H1 (cell line): ENCODE data around the gene MGMT. TPM values are rescaled to one million over a fixed set of nuclear protein-coding genes. Genes with fewer than 3 reads are reported as not detected.

Source experiments
- CTCF ChIA-PET: fragments of 300-600 bp; sonication (Branson Sonifier 250); formaldehyde crosslinking; loops from one replicate; lab custom pipeline; 2021; ENCODE audit not compliant: partially characterized antibody; lab: Charles Lee
- POLR2A ChIA-PET: fragments of 300-600 bp; sonication (Branson Sonifier 250); formaldehyde crosslinking; loops from one replicate; lab custom pipeline; 2021; ENCODE audit warnings: inconsistent platforms; ENCODE audit not compliant: partially characterized antibody; lab: Charles Lee
- DNase-seq, 2 experiments: peaks; one replicate each; pipeline versions ENCODE4 v3.0.0 to v3.0.0-alpha.2; 2010 to 2022; ENCODE audit warnings: low spot score in 2 of 2, low read depth in 1 of 2, mixed read lengths in 1 of 2
- FAIRE-seq: peaks from 2 replicates; lab custom pipeline; 2011; peaks lifted over from hg19 to GRCh38; lab: Jason Lieb, UNC
- H2AFZ ChIP-seq: 2 replicates; pipeline ENCODE4 v1.8.1; 2012; ENCODE audit warnings: low read length, inconsistent platforms
- H2AK5ac ChIP-seq: 2 replicates; pipeline ENCODE4 v1.6.1; 2013; ENCODE audit warnings: low read depth, low read length
- H2BK120ac ChIP-seq: replicated peaks from 2 replicates; pipeline ENCODE3; 2013; ENCODE audit warnings: low read depth, low read length, inconsistent platforms
- H2BK12ac ChIP-seq: 2 replicates; pipeline ENCODE4 v1.6.1; 2013; ENCODE audit warnings: low read depth, low read length
- H2BK15ac ChIP-seq: 2 replicates; pipeline ENCODE4 v1.6.1; 2013; ENCODE audit warnings: low read length
- H2BK20ac ChIP-seq: 2 replicates; pipeline ENCODE4 v1.6.1; 2013; ENCODE audit warnings: low read length
- H2BK5ac ChIP-seq: 2 replicates; pipeline ENCODE4 v1.6.1; 2013; ENCODE audit warnings: low read depth, low read length
- H3K14ac ChIP-seq: 2 replicates; pipeline ENCODE4 v1.6.1; 2013; ENCODE audit warnings: inconsistent platforms; ENCODE audit not compliant: insufficient read length
- H3K18ac ChIP-seq: 2 replicates; pipeline ENCODE4 v1.6.1; 2013; ENCODE audit warnings: low read length; ENCODE audit errors: extremely low read depth
- H3K23ac ChIP-seq: 2 replicates; pipeline ENCODE4 v1.6.1; 2013; ENCODE audit warnings: inconsistent platforms; ENCODE audit not compliant: insufficient read length
- H3K23me2 ChIP-seq: 2 replicates; pipeline ENCODE4 v1.6.1; 2013; ENCODE audit warnings: low read depth, low read length
- H3K27ac ChIP-seq: 2 replicates; pipeline ENCODE4 v1.6.1; 2011; ENCODE audit warnings: low read depth, low read length, inconsistent platforms
- H3K27me3 ChIP-seq, 4 experiments: replicated peaks in 1 of 4; 1 replicate in 1 of 4; 2 replicates in 3 of 4; pipeline versions ENCODE4 v1.6.1 to v1.8.1; 2011 to 2013; ENCODE audit warnings: low read length in 3 of 4, mild to moderate bottlenecking in 3 of 4, inconsistent platforms in 2 of 4, mixed read lengths in 2 of 4, moderate library complexity in 1 of 4; ENCODE audit not compliant: control insufficient read depth in 3 of 4, insufficient read depth in 3 of 4; ENCODE audit errors: extremely low read depth in 1 of 4
- H3K36me3 ChIP-seq, 4 experiments: 2 replicates each; pipeline versions ENCODE4 v1.6.1 to v1.8.1; 2011 to 2013; ENCODE audit warnings: mild to moderate bottlenecking in 4 of 4, low read length in 3 of 4, moderate library complexity in 2 of 4, control low read depth in 1 of 4, inconsistent platforms in 1 of 4; ENCODE audit not compliant: insufficient read depth in 4 of 4, control insufficient read depth in 2 of 4
- H3K4ac ChIP-seq: replicated peaks from 2 replicates; pipeline ENCODE3; 2013; ENCODE audit warnings: low read length, low read depth, mixed read lengths, inconsistent platforms; ENCODE audit not compliant: insufficient read length
- H3K4me1 ChIP-seq, 4 experiments: replicated peaks in 1 of 4; 1 replicate in 1 of 4; 2 replicates in 3 of 4; pipeline versions ENCODE4 v1.6.1 to v1.8.1; 2011 to 2013; ENCODE audit warnings: low read length in 3 of 4, inconsistent platforms in 2 of 4, mixed read lengths in 1 of 4; ENCODE audit not compliant: insufficient read depth in 4 of 4, control insufficient read depth in 3 of 4
- H3K4me2 ChIP-seq, 2 experiments: 2 replicates each; pipeline versions ENCODE4 v1.6.1 to v1.8.1; 2011 to 2013; ENCODE audit warnings: low read depth in 2 of 2, low read length in 2 of 2, control low read depth in 1 of 2, inconsistent platforms in 1 of 2, mild to moderate bottlenecking in 1 of 2; ENCODE audit not compliant: insufficient read depth in 1 of 2
- H3K4me3 ChIP-seq, 4 experiments: fragments of 200-600, 300-600 bp in 1 of 4; sonication (generic), shearing (Covaris generic), sonication (Bioruptor Twin) in 1 of 4; 2 replicates each; pipeline versions ENCODE4 v1.5.1 to v1.8.1; 2011 to 2016; ENCODE audit warnings: low read length in 4 of 4, low read depth in 3 of 4, control low read depth in 2 of 4, inconsistent platforms in 2 of 4, mild to moderate bottlenecking in 2 of 4, mixed read lengths in 1 of 4, moderate library complexity in 1 of 4; ENCODE audit not compliant: insufficient read depth in 2 of 4; ENCODE audit errors: extremely low read depth in 1 of 4
- H3K56ac ChIP-seq: replicated peaks from 2 replicates; pipeline ENCODE3; 2013; ENCODE audit warnings: low read depth, mild to moderate bottlenecking, mixed read lengths, low read length, inconsistent platforms; ENCODE audit not compliant: insufficient read length
- H3K79me1 ChIP-seq: 2 replicates; pipeline ENCODE4 v1.6.1; 2013; ENCODE audit warnings: low read depth, low read length, control low read depth
- H3K79me2 ChIP-seq, 2 experiments: 2 replicates each; pipeline versions ENCODE4 v1.6.1 to v1.8.1; 2012 to 2013; ENCODE audit warnings: low read length in 2 of 2, mild to moderate bottlenecking in 2 of 2, inconsistent platforms in 1 of 2; ENCODE audit not compliant: insufficient read depth in 2 of 2, control insufficient read depth in 1 of 2
- H3K9ac ChIP-seq, 4 experiments: replicated peaks in 1 of 4; 1 replicate in 1 of 4; 2 replicates in 3 of 4; pipeline versions ENCODE4 v1.6.1 to v1.8.1; 2011 to 2013; ENCODE audit warnings: low read depth in 3 of 4, low read length in 3 of 4, control low read depth in 2 of 4, mild to moderate bottlenecking in 2 of 4, moderate library complexity in 2 of 4, inconsistent platforms in 1 of 4; ENCODE audit errors: extremely low read depth in 1 of 4
- H3K9me3 ChIP-seq, 2 experiments: 2 replicates each; pipeline versions ENCODE4 v1.6.1 to v1.8.1; 2012 to 2013; ENCODE audit warnings: mild to moderate bottlenecking in 2 of 2, moderate library complexity in 2 of 2, control low read depth in 1 of 2, inconsistent platforms in 1 of 2, low read depth in 1 of 2, low read length in 1 of 2, mixed read lengths in 1 of 2; ENCODE audit not compliant: insufficient read depth in 2 of 2
- H4K20me1 ChIP-seq, 2 experiments: replicated peaks in 1 of 2; 2 replicates each; pipeline versions ENCODE3 to v1.8.1; 2011 to 2013; ENCODE audit warnings: inconsistent platforms in 2 of 2, low read length in 2 of 2, mild to moderate bottlenecking in 1 of 2; ENCODE audit not compliant: insufficient read depth in 2 of 2, control insufficient read depth in 1 of 2
- H4K5ac ChIP-seq: 2 replicates; pipeline ENCODE4 v1.6.1; 2013; ENCODE audit warnings: low read length, low read depth, mixed read lengths, inconsistent platforms; ENCODE audit not compliant: insufficient read length
- H4K8ac ChIP-seq: 2 replicates; pipeline ENCODE4 v1.8.0; 2013; ENCODE audit warnings: mild to moderate bottlenecking, moderate library complexity, low read length, inconsistent platforms; ENCODE audit not compliant: insufficient read depth; ENCODE audit errors: extremely low read depth
- H4K91ac ChIP-seq: replicated peaks from 2 replicates; pipeline ENCODE3; 2013; ENCODE audit warnings: low read length, mixed read lengths, inconsistent platforms; ENCODE audit not compliant: insufficient read length
- BACH1 ChIP-seq: IDR thresholded peaks from 2 replicates; pipeline ENCODE4 v1.6.1; 2012; ENCODE audit warnings: low read length, improper control_type of control experiment
- CHD1 ChIP-seq: IDR thresholded peaks from 2 replicates; pipeline ENCODE4 v1.6.1; 2012; ENCODE audit warnings: low read depth, low read length, improper control_type of control experiment
- HDAC6 ChIP-seq: IDR thresholded peaks from one replicate; pipeline ENCODE4 v1.7.1; 2012; ENCODE audit warnings: low read depth, mild to moderate bottlenecking, inconsistent platforms, low read length, moderate library complexity
- KDM4A ChIP-seq: IDR thresholded peaks from one replicate; pipeline ENCODE4 v1.7.1; 2012; ENCODE audit warnings: low read depth, mild to moderate bottlenecking, moderate library complexity, low read length, inconsistent platforms; ENCODE audit not compliant: severe bottlenecking
- KDM5A ChIP-seq: fragments of 200-600 bp; IDR thresholded peaks from 2 replicates; pipeline ENCODE4 v1.7.1; 2012; ENCODE audit warnings: mild to moderate bottlenecking, low read length, inconsistent platforms, mixed read lengths
- SP1 ChIP-seq: IDR thresholded peaks from 2 replicates; pipeline ENCODE4 v1.6.1; 2011; ENCODE audit warnings: low read depth, low read length
- SUZ12 ChIP-seq: fragments of 200-600 bp; sonication (generic); IDR thresholded peaks from 2 replicates; pipeline ENCODE4 v1.6.1; 2012; ENCODE audit warnings: mild to moderate bottlenecking, inconsistent platforms, low read length, moderate library complexity, mixed read lengths
- TEAD4 ChIP-seq: IDR thresholded peaks from 2 replicates; pipeline ENCODE4 v1.6.1; 2012; ENCODE audit warnings: low read depth, low read length, inconsistent platforms, mixed read lengths
- ZNF274 ChIP-seq: IDR thresholded peaks from 2 replicates; pipeline ENCODE4 v1.7.0; 2012; ENCODE audit warnings: low read length, borderline replicate concordance; ENCODE audit errors: extremely low read depth
- WGBS, 2 experiments: shearing (Covaris generic) in 1 of 2; methylation state at CpG; one replicate each; pipeline versions ENCODE4 v1.1.6 to v1.1.7; 2013 to 2015; ENCODE audit warnings: low lambda C conversion rate in 2 of 2, mixed read lengths in 2 of 2, inconsistent platforms in 1 of 2, low coverage in 1 of 2, missing lambda C conversion rate in 1 of 2; ENCODE audit not compliant: insufficient replicate concordance in 2 of 2, insufficient coverage in 1 of 2, insufficient read length in 1 of 2; ENCODE audit errors: extremely low coverage in 1 of 2, missing lambda C conversion rate in 1 of 2; 5-methylcytosine and 5-hydroxymethylcytosine counted together
- polyA plus RNA-seq, 7 experiments: library from polyadenylated mRNA; depleted of rRNA in 3 of 7; stranded (reverse) in 5 of 7; unstranded in 2 of 7; fragments of >200 nt in 5 of 7; fragments of 200-250 nt in 2 of 7; gene quantifications; 1 replicate in 5 of 7; 2 replicates in 1 of 7; 4 replicates in 1 of 7; pipeline versions ENCODE4 v1.2.1 to v1.2.3, GENCODE V29; 2011 to 2013; ENCODE audit warnings: missing spikeins in 2 of 7, mixed read lengths in 2 of 7
- total RNA-seq: library from RNA; stranded (reverse); fragmentation: NEBNext Ultra II Directional; extraction: Animal tissue kit (Norgen Biotek cat#: 25700); gene quantifications from 2 replicates; pipeline ENCODE4 v1.2.1, GENCODE V29; 2021

MGMT gene
- total and polyA plus RNA-seq, 2 of the 8 experiments (the other 6 are each of a cell fraction or from before 2014, with no cell fraction given): 9.9 to 10.7 TPM

- no peak overlapping the region; a peak in 1 of 7 replicates for H3K9ac ChIP-seq
- H3K18ac ChIP-seq: peak overlapping the region; percentile 32; the same call in 1 of the 2 replicates
- no peak overlapping the region for H3K14ac ChIP-seq
- H3K9me3 ChIP-seq: no peaks in the 10 kb centered on the region
- no peaks in the 10 kb centered on the region for H3K23me2 ChIP-seq
- H3K4ac ChIP-seq: peak overlapping the region; percentile 80
- H2BK120ac ChIP-seq: no peak overlapping the region
- H3K27ac ChIP-seq: 0 out of 2 replicates have a peak overlapping the region, but pooled peaks have one; percentile 42
- H3K56ac ChIP-seq: no peak overlapping the region
- no peaks in the 10 kb centered on the region; the same call in 1 of the 2 replicates for H3K79me1 ChIP-seq
- no peak overlapping the region for H2BK15ac ChIP-seq
- peak overlapping the region; percentile 13 to 14; a peak in 1 of 4 replicates for H3K4me2 ChIP-seq
- no peak overlapping the region for H2AFZ ChIP-seq
- FAIRE-seq (no peak), DNase-seq (no peak)
- WGBS, 2 experiments: 84% methylated on average over 8 of the region's 10 CpGs; no CpG with 5 or more reads in 1 of the 2 experiments
- no peaks in the 10 kb centered on the region for H3K27me3 ChIP-seq
- H3K4me3 ChIP-seq: no peak overlapping the region
- H2BK5ac ChIP-seq: peak overlapping the region; percentile 41
- H2BK20ac ChIP-seq: peak overlapping the region; percentile 72; the same call in 1 of the 2 replicates
- no peaks in the 10 kb centered on the region for H3K36me3 ChIP-seq
- H4K5ac ChIP-seq: no peak overlapping the region
- peaks cover 0 to 13% (median 7%) of the 10 kb centered on the region in 4 experiments; a peak in 6 of 7 replicates for H3K4me1 ChIP-seq
- POLR2A ChIA-PET: interaction anchor here (1.3 kb wide), 1 partner anchor 35 kb away, joined by 3 read pairs; no protein-coding TSS in a partner anchor
- no peaks in the 10 kb centered on the region for H4K20me1 ChIP-seq
- CTCF ChIA-PET: interaction anchor here (0.8 to 1.1 kb wide), 2 partner anchors 12 to 1323 kb away, joined by 3 to 4 read pairs; no protein-coding TSS in a partner anchor
- H4K91ac ChIP-seq: no peak overlapping the region
- H2BK12ac ChIP-seq: peak overlapping the region; percentile 94
- no peaks in the 10 kb centered on the region for H3K79me2 ChIP-seq
- H3K23ac ChIP-seq: no peak overlapping the region
- H4K8ac ChIP-seq: no peak overlapping the region; the same call in 1 of the 2 replicates
- H2AK5ac ChIP-seq: peak overlapping the region; percentile 11
- TF ChIP-seq TEAD4: no peak
- TF ChIP-seq KDM4A: no peak
- no peak for TF ChIP-seq KDM5A
- TF ChIP-seq ZNF274: no peak
- no peak for TF ChIP-seq HDAC6
- TF ChIP-seq SUZ12: no peak
- no peak for TF ChIP-seq SP1
- TF ChIP-seq BACH1: no peak
- TF ChIP-seq CHD1: no peak
These were observed 65.1 kb downstream of the MGMT start for GRCh38 chr10:129531969-129532660.
